H1 (cell line): ENCODE data around the gene LYRM4. TPM values are rescaled to one million over a fixed set of nuclear protein-coding genes. Genes with fewer than 3 reads are reported as not detected.

Experiments used
- GABPA ChIP-seq: IDR thresholded peaks from 2 replicates; pipeline ENCODE4 v1.6.1; 2011; ENCODE audit warnings: mild to moderate bottlenecking, low read length, moderate library complexity, borderline replicate concordance; ENCODE audit not compliant: insufficient read depth
- JUND ChIP-seq: IDR thresholded peaks from 2 replicates; pipeline ENCODE4 v1.6.1; 2011; ENCODE audit warnings: mild to moderate bottlenecking, improper control_type of control experiment, low read length
- RNF2 ChIP-seq: fragments of 200-900, 300-1000 bp; sonication (generic); IDR thresholded peaks from 2 replicates; pipeline ENCODE4 v1.7.1; 2016; ENCODE audit warnings: borderline replicate concordance, low read depth, mild to moderate bottlenecking, antibody characterized with exemption, low read length; ENCODE audit not compliant: poor library complexity, severe bottlenecking; ENCODE audit errors: missing control alignments
- RXRA ChIP-seq: IDR thresholded peaks from 2 replicates; pipeline ENCODE4 v1.6.1; 2011; ENCODE audit warnings: low read depth, mild to moderate bottlenecking, low read length, moderate library complexity; ENCODE audit not compliant: insufficient read depth
- SP4 ChIP-seq: IDR thresholded peaks from 2 replicates; pipeline ENCODE4 v1.6.1; 2012; ENCODE audit warnings: low read length, inconsistent platforms
- TEAD4 ChIP-seq: IDR thresholded peaks from 2 replicates; pipeline ENCODE4 v1.6.1; 2012; ENCODE audit warnings: low read depth, low read length, inconsistent platforms, mixed read lengths
- polyA plus RNA-seq, 7 experiments: library from polyadenylated mRNA; depleted of rRNA in 3 of 7; stranded (reverse) in 5 of 7; unstranded in 2 of 7; fragments of >200 nt in 5 of 7; fragments of 200-250 nt in 2 of 7; gene quantifications; 1 replicate in 5 of 7; 2 replicates in 1 of 7; 4 replicates in 1 of 7; pipeline versions ENCODE4 v1.2.1 to v1.2.3, GENCODE V29; 2011 to 2013; ENCODE audit warnings: missing spikeins in 2 of 7, mixed read lengths in 2 of 7
- total RNA-seq: library from RNA; stranded (reverse); fragmentation: NEBNext Ultra II Directional; extraction: Animal tissue kit (Norgen Biotek cat#: 25700); gene quantifications from 2 replicates; pipeline ENCODE4 v1.2.1, GENCODE V29; 2021

Gene LYRM4
- total and polyA plus RNA-seq, 2 of the 8 experiments (the other 6 are each of a cell fraction or from before 2014, with no cell fraction given), result 56.6 to 62.8 TPM

DNA sequence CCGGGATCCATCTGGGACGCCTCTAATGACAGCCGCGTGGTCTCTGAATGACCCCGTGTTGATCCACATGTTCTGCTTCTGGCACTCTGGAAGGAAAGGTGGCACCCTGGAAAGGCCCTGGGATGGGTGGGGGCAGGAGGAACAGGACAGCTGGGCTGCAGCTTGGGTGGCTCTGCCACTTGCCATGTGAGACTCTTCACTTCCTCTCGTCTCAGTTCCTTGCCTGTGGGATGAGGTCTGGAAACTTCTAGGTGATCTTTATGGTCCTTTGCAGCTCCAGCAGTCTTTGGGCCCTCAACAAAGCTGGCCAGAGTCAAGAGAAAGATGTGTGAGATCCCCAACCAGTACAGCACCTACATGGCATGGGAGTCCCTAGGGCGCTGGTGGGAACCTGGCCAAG, 149.1 kb downstream of the LYRM4 start (continued):
- TF ChIP-seq RXRA (no peak), RNF2 (no peak), TEAD4 (no peak), GABPA (no peak), SP4 (no peak), JUND (no peak)
